Left lobe of liver (tissue), 2 donors: Measurements from ENCODE around the gene TLCD3A. TPM values are rescaled to one million over a fixed set of nuclear protein-coding genes. Genes with fewer than 3 reads are reported as not detected.
"Not testable (repeated sequence)": the region's sequence is repeated elsewhere in the genome, so short reads cannot be mapped to it uniquely, and the experiment has no call there.

Experiments
- ATAC-seq: fragments of 200-7000 bp; cut with Tn5 transposase; one replicate; pipeline ENCODE4 v1.9.1; 2020; ENCODE audit warnings: mild to moderate bottlenecking, moderate library complexity
- DNase-seq: peaks from one replicate; pipeline ENCODE4 v3.0.0-alpha.2; 2020; ENCODE audit warnings: low spot score
- total RNA-seq: library from RNA; stranded (reverse); gene quantifications from one replicate; pipeline ENCODE4 v1.2.1, GENCODE V29; 2021
- donor health status: DM: no; HTN: no; CAD: no; lungs with moderate emphysema.
- donor health status: DM: no; HTN: yes; CAD: no.

Gene TLCD3A
- total RNA-seq, 1 donor from 2014 or later: 0.50 TPM

GRCh38 chr17:784143-784542 lies 51.7 kb downstream of the TLCD3A start:
- no peak for DNase-seq

GRCh38 chr17:785901-786300 lies 53.5 kb downstream of the TLCD3A start:
- ATAC-seq, DNase-seq: not testable (repeated sequence)

More at GRCh38 chr17:784143-784542, 51.7 kb downstream of the TLCD3A start:
- no peak for ATAC-seq

GRCh38 chr17:787641-788221 lies 55.3 kb downstream of the TLCD3A start:
- ATAC-seq (no peak), DNase-seq (no peak)

- DNase-seq: no peak
These were observed 56.2 kb downstream of the TLCD3A start for GRCh38 chr17:788551-788950.

GRCh38 chr17:789160-789840 lies 56.9 kb downstream of the TLCD3A start:
- no peak for DNase-seq
- ATAC-seq: no peak

More at GRCh38 chr17:788551-788950, 56.2 kb downstream of the TLCD3A start:
- no peak for ATAC-seq

GRCh38 chr17:789931-790873 lies 57.8 kb downstream of the TLCD3A start:
- ATAC-seq, DNase-seq: not testable (repeated sequence)

- DNase-seq, ATAC-seq: not testable (repeated sequence)
These were observed 58.5 kb downstream of the TLCD3A start for GRCh38 chr17:790874-791247.

- DNase-seq (no peak), ATAC-seq (no peak)
These were observed 59.4 kb downstream of the TLCD3A start for GRCh38 chr17:791829-792228.

- ATAC-seq (no peak), DNase-seq (no peak)
These were observed 59.9 kb downstream of the TLCD3A start for GRCh38 chr17:792277-792676.

Other genes starting within 250 kb of the TLCD3A start
- gene VPS53, start 17.8 kb upstream of the TLCD3A start, total RNA-seq: 25.5 TPM
- gene GEMIN4, start 19.7 kb downstream of the TLCD3A start, total RNA-seq: 7.4 TPM
- gene GLOD4, start 49.7 kb downstream of the TLCD3A start, total RNA-seq: 35.4 TPM
- gene MRM3, start 49.8 kb downstream of the TLCD3A start, total RNA-seq: 13.3 TPM
- gene NXN, start 247.2 kb downstream of the TLCD3A start, total RNA-seq: 8.1 TPM